ENCODE data around the gene ACP3.
"Not testable (repeated sequence)": the region's sequence is repeated elsewhere in the genome, so short reads cannot be mapped to it uniquely, and the experiment has no call there.

Gene ACP3

GRCh38 chr3:132368515-132368914 lies 51.3 kb downstream of the ACP3 start:
- no peak for DNase-seq

GRCh38 chr3:132368962-132369361 lies 51.8 kb downstream of the ACP3 start:
- no peak for DNase-seq

DNA sequence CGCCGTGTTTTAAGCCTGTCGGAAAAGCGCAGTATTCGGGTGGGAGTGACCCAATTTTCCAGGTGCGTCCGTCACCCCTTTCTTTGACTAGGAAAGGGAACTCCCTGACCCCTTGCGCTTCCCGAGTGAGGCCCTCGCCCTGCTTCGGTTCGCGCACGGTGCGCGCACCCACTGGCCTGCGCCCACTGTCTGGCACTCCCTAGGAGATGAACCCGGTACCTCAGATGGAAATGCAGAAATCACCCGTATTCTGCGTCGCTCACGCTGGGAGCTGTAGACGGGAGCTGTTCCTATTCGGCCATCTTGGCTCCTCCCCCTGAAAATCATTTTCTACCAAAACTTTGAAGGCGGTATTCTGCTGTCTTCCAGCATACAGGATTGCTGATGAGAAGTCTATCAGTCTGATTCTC lies 59.7 kb downstream of the ACP3 start:
- not testable (repeated sequence) for DNase-seq

DNA sequence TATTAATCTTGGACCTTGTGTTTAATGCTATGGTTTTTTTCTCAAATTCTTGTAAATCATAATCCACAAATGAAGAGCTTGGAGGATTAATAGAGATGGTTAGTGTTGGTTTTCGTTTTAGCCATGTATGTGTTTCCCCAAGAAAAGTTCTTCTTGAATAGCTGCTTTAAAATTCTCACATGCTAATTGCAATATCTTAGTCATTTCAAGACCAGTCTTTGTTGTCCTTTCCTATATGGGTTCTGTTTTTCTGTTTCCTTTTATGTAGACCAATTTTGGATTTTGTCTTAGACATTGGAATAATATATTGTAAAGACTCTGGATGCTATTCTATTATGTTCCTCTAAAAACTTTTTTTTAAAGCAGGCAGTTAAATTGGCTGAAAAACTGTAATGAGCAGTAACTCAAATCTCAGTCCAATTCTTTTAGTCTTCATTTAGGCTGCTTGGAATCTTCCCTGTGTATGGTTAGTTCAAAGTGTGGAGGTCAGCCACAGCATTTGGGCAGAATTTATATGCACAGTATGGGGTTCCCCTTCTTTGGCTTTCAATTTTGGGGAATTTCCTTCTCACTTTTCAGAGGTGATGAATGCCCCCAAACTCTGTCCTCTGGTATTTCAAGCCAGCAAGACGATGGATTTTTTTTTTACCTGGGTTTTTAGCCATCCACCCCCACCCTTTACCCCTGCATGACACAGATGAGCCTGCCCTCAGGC lies 61.0 kb downstream of the ACP3 start:
- DNase-seq, result no peak

DNA sequence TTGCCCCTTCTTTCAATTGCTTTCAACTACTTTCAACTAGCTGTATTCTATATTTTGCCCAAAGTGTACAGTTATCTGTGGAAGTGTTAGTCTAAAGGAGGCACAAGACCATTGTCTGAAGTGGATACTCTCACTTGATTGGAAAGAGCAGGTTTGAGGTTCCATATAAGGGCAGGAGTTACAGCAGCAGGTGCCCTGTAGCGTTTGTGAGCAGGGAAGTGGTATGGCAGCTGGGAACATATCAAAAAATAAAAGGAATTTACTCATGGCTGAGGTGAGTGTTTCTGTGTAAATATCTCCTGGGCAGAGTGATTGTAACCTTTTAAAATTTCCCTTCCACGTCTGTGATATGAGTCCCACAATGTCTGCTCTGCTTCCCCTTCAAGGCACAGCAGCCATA lies 61.6 kb downstream of the ACP3 start:
- no peak for DNase-seq

- DNase-seq, result no peak
Measured at GRCh38 chr3:132380920-132381319, 63.7 kb downstream of the ACP3 start.

DNA sequence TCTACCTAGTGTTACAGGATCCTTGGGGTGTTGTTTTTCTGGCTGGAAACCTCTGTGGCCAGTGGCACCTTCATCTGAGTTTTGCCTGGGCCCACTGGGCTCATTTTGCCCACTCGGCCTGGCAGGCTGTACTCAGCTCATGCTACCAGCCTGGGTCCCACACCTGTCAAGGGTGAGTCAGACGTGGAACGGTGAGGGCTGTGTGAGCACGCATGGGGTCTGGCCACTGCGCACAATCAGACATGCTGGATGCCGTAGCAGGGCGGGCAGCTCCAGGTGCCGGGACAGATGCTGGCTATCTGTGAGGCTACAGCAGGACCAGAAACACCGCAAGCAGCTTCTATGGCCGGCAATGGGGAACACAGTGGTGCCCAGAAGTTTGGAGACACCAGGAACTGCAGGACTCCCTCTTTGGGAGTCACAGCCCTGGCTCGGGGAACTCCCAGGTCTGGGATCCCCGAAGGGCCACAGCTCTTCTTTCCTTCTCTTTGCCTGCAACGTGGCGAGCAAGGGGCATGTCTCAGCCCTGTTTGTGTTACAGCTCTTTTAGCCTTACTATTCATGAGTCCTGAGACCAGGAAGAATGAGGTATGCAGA lies 64.2 kb downstream of the ACP3 start:
- no peak for DNase-seq

DNA sequence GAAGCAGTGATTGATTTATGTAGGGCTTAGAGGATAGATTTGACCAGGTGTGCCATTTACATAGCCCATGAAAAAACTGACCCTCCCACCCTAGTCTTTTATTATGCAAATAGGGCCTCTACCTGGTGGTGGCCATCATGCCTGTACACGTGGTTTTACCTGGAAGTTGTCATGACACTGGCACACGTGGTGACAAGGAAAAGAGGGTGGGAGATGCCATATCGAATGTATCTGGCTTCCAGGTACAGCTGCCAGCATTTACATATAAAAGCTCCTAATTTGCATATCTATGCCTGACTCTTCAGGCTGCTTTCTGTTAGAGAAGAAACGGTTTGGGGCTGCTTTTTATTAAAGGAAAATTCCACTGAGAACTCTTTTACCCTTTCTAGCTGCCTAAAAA lies 65.1 kb downstream of the ACP3 start:
- no peak for DNase-seq

- no peak for DNase-seq
Measured at GRCh38 chr3:132382688-132383194, 65.5 kb downstream of the ACP3 start.

GRCh38 chr3:132386259-132386658 lies 69.1 kb downstream of the ACP3 start:
- no peak for DNase-seq

GRCh38 chr3:132392675-132393074 lies 75.5 kb downstream of the ACP3 start:
- DNase-seq, result not testable (repeated sequence)

- DNase-seq, result no peak
Measured at GRCh38 chr3:132394320-132394719, 77.1 kb downstream of the ACP3 start.

DNA sequence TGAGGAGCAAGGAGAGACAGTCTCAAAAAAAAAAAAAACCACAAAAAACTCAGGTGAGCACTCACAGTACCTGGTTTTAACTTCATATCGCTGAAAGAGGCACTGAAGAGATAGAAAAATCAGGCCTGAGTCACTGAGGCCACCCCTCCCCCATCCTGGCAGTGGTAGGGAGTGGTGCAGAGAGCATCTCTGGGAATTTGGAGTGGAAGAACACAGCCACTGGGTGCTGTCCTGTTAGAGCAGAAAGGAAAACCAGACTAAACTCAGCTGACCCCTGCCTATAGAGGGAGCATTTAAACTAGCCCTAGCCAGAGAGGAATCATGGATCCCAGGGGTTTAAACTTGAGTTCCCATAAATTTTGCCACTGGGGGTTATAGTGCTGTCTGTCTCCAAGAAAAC lies 77.9 kb downstream of the ACP3 start:
- DNase-seq, result no peak

- DNase-seq, result no peak
Measured at GRCh38 chr3:132396255-132396654, 79.0 kb downstream of the ACP3 start.

DNA sequence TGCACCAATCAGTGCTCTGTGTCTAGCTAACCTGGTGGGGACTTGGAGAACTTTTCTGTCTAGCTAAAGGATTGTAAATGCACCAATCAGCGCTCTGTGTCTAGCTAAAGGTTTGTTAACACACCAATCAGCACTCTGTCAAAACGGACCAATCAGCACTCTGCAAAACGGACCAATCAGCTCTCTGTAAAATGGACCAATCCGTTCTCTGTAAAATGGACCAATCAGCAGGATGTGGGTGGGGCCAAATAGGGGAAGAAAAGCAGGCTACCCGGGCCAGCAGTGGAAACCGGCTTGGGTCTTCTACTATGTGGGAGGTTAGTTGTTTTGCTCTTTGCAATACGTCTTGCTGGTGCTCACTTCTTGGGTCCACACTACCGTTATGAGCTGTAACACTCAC lies 79.6 kb downstream of the ACP3 start:
- DNase-seq, result not testable (repeated sequence)

DNA sequence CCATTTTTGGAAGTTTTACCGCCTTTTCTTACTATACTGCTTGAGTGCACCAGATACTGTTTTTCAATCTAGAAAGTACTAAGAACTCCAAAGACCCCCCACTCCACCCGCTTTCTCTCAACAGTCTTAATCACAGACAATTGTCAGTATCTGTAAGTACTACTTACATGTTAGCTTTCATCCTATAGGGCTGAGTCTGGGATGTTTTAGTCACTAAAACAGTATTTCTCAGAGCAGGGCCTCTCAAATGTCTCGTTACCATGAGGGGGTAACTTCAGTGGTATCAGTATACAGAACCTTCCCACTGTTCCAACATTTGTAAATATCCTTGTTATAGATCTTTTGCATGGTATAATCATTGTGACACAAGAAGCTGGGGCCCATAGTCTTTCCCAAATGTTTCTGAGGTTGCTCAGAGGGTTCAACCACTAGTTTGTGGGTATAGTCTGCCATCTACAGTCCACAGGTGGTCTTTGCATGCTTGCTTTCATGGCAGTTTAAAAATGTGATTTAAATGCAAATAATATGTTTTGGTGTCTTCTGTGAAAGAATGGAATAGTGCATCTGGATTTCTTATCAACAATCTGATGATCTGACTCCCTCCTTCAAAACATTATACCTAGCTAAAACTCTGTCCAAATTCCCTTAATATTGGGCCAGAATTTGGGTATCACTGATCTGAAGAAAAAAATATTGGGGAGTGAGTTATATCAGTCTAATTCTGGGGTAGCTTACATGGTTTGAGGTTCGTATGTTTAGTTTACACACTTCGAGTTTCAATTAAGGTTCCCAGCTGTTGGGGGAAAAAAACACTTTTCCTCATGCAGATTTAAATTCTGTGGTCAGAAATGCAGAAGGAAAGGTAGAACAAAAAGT lies 82.1 kb downstream of the ACP3 start:
- DNase-seq, result no peak

GRCh38 chr3:132401255-132401654 lies 84.0 kb downstream of the ACP3 start:
- no peak for DNase-seq

DNA sequence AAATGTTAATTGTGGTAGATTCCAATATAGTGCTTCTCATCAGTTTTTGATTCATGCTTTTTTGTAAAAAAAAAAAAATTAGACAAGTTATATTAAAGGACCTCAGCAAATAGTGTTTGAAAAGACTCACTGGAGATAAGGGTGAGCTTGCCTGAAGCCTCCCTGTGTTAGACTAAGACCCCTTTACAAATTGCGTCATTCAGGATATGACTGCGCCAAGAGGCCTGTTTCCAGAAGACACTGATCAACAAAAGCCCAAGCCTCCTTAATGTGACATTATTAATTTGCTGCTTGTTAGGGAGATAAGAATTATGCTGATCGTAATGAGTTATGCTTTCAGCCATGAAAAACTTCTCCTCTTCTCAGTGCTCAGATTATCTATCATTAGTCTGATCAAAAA lies 87.1 kb downstream of the ACP3 start:
- DNase-seq, result no peak

- no peak for DNase-seq
Measured at GRCh38 chr3:132405188-132405587, 88.0 kb downstream of the ACP3 start.

- DNase-seq, result no peak
Measured at GRCh38 chr3:132405609-132406299, 88.5 kb downstream of the ACP3 start.

DNA sequence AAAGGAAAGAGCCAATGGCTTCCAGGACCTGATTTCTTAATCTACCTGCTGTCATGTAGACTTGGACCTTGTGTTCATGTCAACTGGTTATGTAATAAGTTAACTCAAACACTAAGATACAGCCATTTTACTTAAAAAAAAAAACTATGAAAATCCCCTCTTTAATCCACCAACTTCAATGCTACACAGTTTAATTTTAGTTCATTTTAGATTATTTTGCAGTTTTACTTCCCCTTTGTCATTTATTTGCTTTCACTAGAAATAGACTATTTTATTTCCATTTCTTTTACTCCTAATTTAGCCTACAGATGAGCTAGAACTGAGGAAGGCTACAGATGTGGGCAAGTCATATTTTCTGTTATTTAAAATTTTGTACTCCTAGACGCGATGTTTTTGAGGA lies 89.4 kb downstream of the ACP3 start:
- DNase-seq, result no peak

GRCh38 chr3:132407025-132407424 lies 89.8 kb downstream of the ACP3 start:
- no peak for DNase-seq

All from activated T-cell treated with anti-CD3 and anti-CD28 coated beads for 4 hours (primary cell).